ENCODE data around the gene ROPN1.
"Not testable (repeated sequence)": the region's sequence is repeated elsewhere in the genome, so short reads cannot be mapped to it uniquely, and the experiment has no call there.

The ROPN1 gene

DNA sequence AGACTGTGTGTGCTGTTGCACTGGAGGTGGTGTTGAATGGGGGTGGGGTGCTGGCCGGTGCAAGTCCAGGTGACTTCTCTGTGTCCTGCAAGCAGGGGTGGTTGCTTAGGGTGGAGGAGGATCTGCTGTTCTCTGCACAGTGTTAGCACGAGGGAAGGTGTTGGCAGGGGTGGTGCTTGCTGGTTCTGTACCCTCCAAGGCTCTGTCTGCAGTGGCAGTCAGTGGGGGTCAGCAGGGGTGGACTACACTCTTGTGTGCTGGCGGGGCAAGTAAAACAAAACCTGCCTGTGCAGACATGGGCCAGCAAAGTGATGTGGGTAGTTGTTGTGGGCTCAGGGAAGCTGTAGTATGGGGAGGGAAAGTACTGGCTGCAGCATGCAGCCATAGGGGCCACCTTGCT lies 5.5 kb downstream of the ROPN1 start:
- no peak for DNase-seq

DNA sequence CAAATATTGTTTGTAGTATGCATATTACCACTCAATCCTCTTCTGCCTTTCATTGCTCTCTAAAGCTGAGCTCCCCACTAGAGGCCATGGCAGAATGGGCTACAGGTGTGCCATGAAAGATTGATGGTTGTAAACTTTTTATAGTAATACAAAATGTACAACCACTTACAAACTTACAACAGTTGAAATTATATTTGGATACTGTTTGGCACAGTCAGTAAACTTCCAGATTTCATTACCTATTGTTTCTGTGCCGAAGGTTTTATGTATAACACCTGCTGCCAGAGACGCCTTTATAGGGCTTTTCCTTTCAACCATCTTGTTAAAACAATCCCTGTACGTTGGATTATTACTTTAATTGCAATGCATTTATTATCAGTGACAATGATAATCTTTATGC lies 7.0 kb downstream of the ROPN1 start:
- DNase-seq = no peak

DNA sequence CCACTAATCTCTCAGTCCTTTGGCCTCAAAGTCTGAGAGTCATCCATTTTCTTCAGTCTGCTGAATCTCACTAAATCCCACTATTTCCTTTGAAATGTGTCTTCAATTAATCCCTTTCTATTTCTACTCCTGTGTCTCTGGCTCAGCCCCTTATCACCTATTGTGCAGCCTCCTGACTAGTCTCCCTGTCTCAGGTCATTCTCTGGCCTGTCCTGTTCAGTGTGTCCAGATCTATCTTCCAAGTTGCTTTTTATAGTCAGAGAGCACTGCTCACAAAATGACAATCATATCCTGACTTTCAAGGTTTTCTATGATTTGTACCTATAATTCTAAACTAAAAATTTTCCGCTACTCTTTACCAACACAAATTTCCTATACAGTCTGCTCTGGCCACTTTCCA lies 7.6 kb downstream of the ROPN1 start:
- DNase-seq = no peak

DNA sequence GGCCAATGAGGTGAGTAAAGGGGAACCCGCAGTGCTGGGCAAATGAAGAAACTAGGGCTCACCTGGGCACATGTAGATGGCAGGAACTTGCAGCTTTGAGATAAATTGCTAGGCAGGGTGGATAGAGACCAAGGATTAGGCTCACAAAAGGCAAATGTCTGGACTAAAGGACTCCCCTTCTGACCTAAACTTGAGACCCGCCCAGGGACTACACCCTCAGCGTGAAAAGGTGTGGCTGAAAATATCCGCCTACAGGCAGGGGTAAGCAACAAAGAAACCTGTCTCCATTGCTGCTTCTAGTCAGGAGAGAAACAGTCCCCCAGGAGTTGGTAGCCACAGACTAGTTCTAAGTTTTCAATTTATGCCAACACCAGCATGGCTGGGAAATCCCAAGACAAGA lies 10.6 kb downstream of the ROPN1 start:
- DNase-seq = not testable (repeated sequence)

DNA sequence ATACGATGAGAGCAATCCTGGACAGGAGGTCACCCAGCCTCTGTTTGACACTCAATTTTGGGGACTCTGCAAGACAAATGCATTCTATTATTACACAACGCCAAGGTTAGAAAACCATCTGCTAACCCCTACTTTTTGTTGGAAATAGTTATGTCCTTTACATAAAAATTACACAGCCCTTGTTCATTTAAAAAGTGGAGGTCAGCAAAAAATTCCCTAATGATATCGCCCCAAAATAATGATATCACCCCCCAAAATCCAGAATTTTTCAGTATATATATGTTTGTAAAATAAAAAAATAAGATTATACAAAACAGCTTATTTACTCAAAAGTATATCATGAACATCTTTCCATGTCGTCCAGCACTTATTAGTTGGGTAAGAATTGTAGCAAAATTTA lies 11.4 kb downstream of the ROPN1 start:
- DNase-seq = no peak

DNA sequence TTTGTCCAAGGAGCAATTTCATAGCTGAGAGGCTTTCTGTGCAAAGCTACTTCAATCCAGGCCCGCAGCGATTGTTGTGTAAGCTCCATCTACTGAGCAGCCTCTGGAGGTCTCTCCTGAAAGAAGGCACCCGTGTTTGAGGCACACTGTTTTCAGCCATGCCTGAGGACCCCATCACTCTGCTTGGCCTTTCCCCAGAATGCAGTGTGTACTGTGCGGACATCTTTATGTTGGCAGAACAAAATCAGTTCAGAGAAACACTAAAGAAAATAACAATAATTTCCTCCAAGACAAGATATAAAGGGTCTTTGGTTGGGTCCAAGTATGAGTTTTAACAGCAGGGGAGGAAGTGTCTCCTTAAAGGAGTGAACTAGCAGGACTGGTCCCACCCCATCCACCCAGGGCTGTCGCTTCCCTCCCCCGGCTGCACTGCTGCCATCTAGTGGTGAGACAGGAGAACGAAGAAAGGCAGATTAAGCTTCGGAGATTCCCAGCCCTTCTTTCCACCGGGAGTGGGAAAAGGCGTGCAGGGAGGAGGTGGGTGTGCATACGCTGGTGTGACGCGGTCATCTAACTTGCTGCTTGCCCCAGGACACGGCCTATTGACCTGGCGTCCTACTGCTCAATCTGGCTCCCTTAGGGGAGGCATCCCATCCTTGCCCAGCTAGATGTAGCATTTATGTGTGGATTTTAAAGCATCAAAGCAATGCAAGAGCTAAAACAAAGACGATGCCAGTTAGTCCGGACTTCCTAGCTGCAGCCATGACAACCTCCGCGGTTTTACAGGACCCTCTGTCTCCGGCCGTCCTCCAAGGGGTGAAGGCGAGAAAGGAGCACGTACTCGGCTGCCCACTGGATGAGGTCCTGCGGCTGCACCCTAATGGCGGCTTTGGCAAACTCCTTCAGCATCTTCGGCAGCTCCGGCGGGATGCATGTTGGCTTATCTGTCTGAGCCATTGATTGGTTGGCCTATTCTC lies 12.1 kb downstream of the ROPN1 start:
- peak; percentile 38 for DNase-seq

DNA sequence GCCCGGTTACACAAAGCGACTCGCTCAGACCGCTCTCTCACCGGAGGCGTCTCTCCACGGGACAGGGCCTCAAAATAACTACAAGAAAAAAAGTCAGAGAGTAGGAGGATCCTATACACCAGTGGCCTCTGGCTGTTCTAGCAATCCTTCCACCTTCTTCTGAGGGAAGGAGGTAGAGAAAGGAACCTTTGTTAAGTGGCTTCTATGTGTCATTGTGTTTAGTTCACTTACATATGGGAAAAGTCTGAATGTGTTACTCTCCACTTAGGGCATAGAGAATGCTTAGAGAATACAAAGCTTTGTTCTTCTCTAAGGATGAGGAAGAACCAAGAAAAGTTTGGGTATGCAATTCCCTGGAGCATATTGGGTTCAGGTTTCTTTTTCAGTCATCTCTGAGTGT lies 15.0 kb downstream of the ROPN1 start:
- not testable (repeated sequence) for DNase-seq

DNA sequence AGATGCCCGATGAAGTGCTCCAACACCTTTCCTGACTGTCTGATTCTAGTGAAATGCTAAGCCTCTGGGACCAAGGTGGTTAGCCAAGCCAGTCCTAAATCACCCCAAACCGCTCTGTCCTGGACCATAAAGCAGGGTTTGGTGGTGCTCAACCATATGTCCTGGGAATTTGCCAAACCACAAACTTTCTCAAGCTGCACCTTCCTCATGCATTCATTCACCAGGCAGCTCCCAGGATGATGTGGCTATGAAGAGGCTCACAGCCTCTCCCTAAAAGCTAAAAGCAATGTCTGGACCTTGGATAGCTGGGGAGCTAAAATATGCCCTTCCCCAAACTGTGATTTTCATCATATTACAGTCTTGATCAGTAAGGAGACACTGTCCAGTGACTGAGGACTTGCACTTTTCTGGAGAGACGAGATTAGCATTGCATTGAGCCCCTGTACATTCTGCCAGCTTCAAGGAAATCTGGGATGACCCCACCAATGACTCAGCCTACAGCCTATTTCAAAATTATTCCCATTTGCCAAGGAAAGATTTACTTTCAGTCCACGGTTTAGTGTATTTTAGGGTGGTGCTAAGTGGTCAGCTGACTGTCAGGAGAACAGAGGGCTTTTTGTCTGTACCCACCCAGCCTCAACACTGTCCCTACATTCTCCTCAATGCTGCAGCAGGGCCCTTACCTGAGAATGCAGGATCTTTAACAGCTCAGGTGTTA lies 15.6 kb downstream of the ROPN1 start:
- DNase-seq = not testable (repeated sequence)

DNA sequence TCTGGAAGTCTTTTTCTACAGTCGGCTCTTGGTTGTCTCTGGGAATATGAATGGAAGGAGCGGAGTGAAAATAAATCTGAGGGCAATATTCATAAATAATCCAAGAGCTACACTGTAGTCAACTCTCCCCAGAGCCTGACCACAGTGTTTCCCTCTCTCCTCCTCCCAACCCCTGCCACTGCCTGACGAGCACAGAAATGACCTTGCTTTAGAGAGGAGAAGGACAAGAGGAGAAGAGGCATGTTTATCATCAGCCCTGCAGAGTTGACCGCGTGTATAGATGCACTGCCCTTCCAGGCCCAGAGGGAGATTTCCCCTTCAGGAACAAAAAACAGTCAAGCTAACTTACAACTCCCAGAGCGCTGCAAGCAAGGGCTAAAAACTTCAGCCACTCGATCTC lies 16.9 kb downstream of the ROPN1 start:
- DNase-seq = not testable (repeated sequence)

DNA sequence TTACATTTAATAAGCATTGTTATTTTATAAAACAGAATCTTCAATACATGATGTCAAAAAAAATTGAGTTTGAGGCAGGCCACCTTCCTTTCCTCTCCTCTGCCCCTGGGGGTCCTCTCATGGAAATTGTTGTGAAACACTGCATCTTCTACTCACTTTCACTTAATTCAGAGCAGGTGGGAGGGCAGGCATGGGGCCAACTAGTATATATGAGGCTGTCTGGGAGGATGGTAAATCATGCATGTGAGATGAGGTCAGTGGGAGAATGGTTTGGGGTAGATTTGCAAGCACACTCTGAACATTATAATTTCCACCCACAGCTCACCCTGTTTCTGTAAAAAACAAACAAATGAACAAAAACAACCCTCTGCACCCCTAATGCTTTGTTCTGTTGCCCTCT lies 20.5 kb downstream of the ROPN1 start:
- DNase-seq = no peak

DNA sequence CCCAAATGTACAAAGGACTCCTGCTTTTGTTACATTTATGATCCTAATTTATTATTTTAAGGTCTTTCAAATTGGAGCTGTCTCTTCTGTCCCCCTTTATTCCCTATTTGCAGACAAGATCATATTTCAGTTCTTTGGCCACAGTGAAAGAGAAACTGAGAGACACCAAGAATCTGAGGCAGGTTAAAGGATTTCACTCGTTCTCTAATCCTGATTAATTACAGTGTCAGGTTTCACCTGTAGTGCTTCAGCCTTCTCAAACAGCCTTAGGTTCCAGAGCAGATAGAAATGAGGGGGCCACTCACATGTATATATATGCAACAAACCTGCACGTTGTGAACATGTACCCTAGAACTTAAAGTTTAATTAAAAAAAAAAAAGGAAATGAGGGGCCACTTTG lies 24.7 kb downstream of the ROPN1 start:
- not testable (repeated sequence) for DNase-seq

DNA sequence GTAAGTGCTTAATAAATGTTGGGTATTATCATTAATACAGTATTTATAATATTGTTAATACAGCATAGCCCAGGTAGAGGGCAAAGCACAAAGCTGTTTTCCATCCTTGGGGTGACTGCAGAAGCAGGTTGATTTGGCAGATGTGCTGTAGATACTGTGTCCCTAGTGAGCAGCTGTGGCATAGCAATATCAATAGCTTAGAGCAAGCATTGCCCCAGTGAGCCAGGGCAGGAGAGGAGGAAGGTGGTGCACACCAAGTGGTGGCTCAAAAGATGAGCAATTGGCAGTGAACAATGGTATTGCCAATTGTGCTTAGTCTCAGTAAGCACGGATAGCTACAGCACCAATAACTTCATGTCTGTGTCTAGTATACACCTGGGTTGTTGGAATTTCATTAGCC lies 25.1 kb downstream of the ROPN1 start:
- not testable (repeated sequence) for DNase-seq

DNA sequence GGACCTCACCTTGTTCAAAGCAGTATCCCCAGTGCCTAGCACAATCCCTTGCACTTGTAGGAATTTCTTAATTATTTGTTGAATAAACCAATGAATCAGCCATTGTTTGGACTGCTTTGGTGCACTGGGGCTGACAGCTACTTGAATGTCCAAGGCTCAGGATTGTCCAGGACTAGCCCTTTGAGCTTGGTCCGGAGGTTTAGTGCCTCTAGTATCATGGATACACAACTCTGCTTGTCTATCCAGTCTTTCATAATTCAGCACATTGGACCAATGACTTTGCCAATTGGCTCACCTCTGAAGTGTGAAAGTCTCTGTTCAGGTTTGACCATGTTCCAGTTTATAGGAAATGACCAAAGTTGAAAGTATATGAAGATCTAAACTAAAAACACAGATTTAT lies 27.1 kb downstream of the ROPN1 start:
- not testable (repeated sequence) for DNase-seq

DNA sequence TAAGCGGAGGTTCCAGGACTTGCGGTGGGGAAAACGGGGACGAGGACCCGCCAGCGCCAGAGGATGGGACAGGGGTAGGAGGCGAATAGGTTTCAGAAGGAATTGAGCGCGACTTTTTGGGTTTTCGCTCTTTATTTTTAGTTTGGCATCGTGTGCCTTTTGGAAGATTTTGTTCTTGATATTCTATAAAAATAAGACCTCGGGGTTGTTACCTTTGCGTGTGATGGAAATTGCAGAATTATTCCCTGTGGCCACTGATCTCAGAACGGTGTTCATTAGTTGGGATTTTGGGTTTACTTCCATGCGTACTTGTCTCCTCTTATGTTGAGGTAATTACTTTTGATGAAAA lies 30.4 kb downstream of the ROPN1 start:
- no peak for DNase-seq

DNA sequence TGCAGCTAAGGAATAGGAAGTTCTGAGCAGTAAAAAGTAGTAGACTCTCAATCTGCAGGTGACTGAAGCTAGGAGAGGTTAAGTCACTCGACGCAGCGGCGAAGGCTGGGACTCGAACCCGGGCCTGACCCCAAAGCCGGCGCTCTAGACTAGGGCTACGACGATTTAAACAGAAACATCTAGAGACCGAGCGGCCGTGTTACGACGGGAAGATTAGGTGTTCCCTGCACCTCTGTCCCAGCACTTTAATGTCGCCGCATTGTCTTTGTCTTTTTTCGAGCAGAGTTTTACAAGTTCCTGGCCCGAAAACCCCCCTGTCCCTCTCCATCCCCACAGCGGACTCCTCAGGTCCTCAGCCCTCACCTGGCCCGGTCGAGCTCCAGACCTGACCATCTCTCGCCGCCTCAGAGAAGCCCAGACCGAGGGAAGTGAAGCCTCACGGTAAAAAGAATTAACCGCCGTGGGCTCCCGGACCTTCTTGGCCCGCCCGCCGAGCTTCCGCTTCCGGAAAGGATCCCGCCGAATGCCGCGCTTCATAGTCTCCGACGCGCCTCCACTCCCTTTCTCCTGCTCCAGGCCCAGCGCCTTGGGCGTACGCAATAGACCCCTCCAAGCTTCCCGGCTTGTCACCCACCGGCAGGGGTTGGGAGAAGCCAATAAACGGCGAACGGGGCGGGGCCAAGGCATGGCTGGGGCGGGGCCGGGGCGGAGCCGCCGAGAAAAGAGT lies 31.0 kb downstream of the ROPN1 start, which contains the start of gene CCDC14:
Gene CCDC14, minus strand, starts transcription at position 449 of the 727 bp plus-strand sequence. Its CDS starts 56 bp downstream, at position 393.
- peak; percentile 81 for DNase-seq

DNA sequence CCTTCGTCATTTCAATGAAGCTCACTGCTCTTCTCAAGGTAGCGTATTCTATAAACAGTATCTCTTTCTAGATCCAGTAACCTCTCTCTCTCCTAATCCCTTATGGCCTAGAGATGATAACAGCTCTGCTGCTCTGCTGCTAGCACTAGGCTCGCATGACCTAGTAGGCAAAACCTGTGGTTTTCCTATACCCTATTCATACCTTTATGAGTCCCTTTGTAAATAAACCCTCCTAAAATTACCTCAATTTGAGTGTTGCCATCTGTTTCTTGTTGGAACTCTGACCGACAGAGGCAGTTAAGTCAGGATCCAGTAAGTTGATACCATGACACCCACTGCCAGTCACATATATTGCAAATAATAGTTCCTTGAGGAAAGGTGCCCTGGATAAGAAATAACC lies 38.2 kb downstream of the ROPN1 start:
- no peak for DNase-seq

DNA sequence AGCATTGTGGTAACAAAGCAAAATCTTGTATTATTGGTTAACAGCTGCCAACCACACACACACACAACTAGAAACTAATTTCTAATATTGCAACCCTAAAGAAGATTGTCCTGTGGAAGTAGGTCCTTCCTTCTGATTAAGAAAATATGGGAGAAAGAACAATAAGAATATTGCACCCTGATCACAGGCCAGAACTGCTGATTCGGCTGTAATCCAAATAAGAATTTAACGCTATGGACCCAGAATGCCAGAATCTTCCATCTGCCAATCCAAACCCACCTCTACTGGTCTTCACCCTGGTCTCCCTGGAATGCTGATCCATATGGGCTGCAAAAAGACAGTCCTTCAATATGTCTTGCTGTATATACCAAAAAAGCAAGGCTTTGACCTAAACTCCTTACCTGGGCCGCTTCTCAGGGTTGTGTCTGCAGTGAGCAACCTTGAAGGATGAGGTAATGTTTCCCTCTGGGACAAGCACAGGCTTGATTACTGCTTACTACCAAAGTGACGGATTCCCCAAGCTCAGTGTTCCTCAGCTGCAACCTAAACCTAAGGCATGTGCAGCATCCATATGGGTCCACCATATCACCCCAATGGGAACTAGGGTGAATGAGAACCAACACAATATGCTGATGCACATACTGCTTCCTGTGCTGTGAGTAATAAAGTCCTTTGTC lies 38.9 kb downstream of the ROPN1 start:
- no peak for DNase-seq

DNA sequence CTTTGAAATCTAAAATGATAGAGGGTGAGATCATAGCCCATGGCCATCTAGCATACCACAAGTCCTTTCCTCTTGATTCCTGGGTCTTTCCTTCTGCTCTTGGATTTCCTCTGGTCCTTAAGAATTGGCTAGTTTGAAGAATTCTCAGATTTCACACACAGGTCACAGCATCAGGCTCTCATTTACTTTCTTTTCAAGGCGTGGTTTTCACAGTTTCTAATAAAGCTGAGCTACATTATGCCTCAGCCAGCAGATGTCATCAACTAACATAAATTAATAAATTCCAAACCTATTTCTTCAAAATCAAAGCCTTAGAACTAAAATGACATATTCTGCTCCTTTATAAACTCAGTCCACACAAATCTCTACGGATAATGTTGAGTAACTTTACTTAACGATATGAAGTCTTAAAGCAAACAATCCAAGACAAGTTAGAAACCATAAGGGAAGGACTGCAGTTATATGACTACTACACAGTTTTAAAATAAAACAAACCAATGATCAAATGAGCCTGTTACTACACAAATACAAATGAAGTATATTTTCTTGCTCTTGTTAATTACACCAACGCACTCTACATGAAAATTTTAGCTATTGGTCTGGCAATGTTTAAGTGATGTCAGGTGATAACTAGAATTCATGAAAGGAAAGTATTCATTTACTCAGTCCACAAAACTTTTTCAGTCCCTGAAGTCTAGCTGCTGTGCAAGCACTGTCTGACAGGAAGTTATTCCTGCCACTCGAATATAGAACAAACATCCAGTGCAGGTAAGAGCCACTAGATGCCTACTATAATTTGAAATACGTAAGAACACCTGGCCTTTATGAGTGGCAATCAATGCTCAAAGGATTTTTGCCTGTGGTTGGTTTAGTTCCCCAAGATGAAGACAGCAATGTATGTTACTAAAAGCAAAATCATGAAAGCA lies 40.1 kb downstream of the ROPN1 start:
- no peak for DNase-seq

DNA sequence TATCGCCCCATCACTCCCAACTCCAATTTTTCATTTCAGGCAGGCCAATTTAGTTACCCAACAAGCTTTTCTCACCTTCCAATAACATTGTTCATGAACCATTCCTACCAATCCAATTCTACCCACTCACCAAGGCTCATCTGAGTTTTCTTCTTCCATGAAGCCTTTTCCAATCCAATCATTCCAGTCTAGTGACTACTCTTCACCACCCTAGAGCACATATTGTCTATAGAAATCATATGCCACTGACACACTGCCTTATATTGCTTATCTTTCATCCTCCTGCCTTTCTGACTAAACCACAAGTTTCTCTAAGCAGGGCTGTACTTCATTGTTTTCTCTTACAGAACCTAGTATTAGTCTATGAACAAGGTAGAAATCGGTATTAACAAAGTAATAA lies 42.3 kb downstream of the ROPN1 start:
- DNase-seq = no peak

DNA sequence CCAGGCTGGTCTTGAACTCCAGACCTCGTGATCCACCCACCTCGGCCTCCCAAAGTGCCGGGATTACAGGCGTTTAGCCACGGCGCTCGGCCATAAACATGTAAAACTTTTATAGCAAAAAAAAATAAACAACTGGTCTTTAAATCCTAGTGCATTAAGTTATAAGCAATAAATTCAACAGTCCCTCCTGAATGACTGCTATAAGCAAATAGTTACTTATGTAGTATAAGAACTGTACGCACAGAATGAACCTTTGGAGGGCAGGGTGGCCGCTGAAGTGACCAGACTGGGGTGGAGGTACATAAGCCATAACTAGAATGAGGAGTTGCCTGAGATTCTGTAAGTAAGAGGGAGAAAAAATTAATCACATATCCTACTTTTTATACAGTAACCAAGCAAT lies 43.5 kb downstream of the ROPN1 start:
- no peak for DNase-seq

DNA sequence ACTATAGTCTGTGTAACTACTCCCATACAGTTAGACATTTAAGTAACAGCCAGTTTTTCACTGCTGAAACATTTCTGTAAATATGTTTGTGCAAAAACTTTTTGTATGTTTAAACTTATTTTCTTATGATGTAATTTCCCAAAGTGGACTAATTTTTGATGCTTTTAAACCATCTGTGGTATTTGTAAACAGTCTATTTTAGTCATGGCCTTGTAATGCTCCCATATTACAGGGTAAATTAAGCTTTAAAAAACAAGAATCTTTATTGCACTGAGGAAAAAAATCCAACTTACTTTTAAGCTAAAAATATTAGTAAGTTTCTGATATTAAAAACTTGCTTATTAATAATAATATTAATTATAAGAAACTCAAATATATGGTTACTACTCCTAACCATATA lies 44.4 kb downstream of the ROPN1 start:
- DNase-seq = no peak

DNA sequence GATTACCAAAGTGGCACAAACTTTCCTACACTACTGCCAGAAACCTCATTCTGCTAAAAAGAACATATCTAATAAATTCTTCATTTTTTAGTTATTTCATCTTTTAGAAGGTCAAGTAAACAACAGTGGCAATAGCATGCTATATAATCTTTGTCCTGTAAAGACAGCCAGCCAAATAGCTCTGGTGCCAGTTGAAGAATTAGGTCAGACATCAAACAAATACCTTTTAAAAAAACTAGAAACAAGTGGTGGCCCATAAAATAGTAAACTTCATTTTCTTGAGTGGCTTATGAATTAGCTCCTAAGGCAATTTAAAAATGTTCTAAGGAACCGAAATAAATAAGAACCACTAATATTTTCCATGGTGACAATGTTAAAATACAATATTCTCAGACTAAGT lies 50.4 kb downstream of the ROPN1 start:
- DNase-seq = no peak

Data from CD4-positive, alpha-beta T cell treated with Interleukin-10 for 1 hour (primary cell).